ENCODE measurements around the gene BIRC6.
A peak's percentile ranks its signal among the peaks of the same experiment; 100 is the strongest.

DNA sequence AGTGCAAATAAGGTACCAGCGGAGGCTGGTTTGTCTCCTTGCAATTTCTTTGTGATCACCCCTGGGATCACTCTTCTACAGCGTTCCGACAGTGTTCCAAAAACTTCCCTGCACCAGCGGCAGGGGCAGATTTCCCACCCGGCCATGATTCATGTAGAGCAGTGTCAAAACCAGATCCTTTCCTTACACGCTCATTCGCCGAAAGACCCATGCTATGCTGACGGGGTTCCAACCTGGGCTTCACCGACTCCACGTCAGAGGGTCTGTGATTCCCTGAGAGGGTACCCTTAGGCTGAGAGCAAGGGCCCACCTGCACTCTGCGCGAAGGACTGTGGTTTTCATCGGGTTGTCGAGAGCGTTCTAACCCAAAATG lies 270.6 kb downstream of the BIRC6 start:
- TF ChIP-seq CTCF (IDR thresholded peaks at IDR 0.05; ENCODE audit: poor library complexity): peak; percentile 19
- TF ChIP-seq EZH2 (IDR thresholded peaks at IDR 0.05; ENCODE audit: borderline replicate concordance): no peak
- no peak for TF ChIP-seq EZH2phosphoT487 (IDR thresholded peaks at IDR 0.05; ENCODE audit: low read depth, severe bottlenecking, unreplicated experiment)
